Iris pigment epithelial cell (primary cell): Measurements from ENCODE around the gene WDR37.
"Not testable (repeated sequence)": the region's sequence is repeated elsewhere in the genome, so short reads cannot be mapped to it uniquely, and the experiment has no call there.

Experiments
- DNase-seq: peaks from one replicate; pipeline ENCODE4 v3.0.0-alpha.2; 2011; ENCODE audit warnings: low read depth

Gene WDR37

GRCh38 chr10:1153251-1153763 lies 97.1 kb downstream of the WDR37 start:
- DNase-seq = no peak

- no peak for DNase-seq
Observed at GRCh38 chr10:1153805-1154351, 97.7 kb downstream of the WDR37 start.

- no peak for DNase-seq
Observed at GRCh38 chr10:1154531-1155295, 98.5 kb downstream of the WDR37 start.

GRCh38 chr10:1155791-1156615 lies 99.8 kb downstream of the WDR37 start:
- DNase-seq = no peak

- DNase-seq = no peak
Observed at GRCh38 chr10:1156616-1156886, 100.4 kb downstream of the WDR37 start.

- DNase-seq = no peak
Observed at GRCh38 chr10:1156921-1157614, 100.9 kb downstream of the WDR37 start.

GRCh38 chr10:1157615-1157933 lies 101.4 kb downstream of the WDR37 start:
- no peak for DNase-seq

- no peak for DNase-seq
Observed at GRCh38 chr10:1158066-1158465, 101.9 kb downstream of the WDR37 start.

GRCh38 chr10:1158536-1158935 lies 102.4 kb downstream of the WDR37 start:
- DNase-seq = not testable (repeated sequence)

- no peak for DNase-seq
Observed at GRCh38 chr10:1159131-1160061, 103.2 kb downstream of the WDR37 start.

- no peak for DNase-seq
Observed at GRCh38 chr10:1160561-1161314, 104.6 kb downstream of the WDR37 start.

GRCh38 chr10:1161315-1161673 lies 105.1 kb downstream of the WDR37 start:
- not testable (repeated sequence) for DNase-seq

GRCh38 chr10:1162481-1163203 lies 106.5 kb downstream of the WDR37 start:
- no peak for DNase-seq

- DNase-seq = no peak
Observed at GRCh38 chr10:1163204-1163660, 107.0 kb downstream of the WDR37 start.

- DNase-seq = no peak
Observed at GRCh38 chr10:1163831-1164230, 107.6 kb downstream of the WDR37 start.

GRCh38 chr10:1166101-1166827 lies 110.1 kb downstream of the WDR37 start:
- no peak for DNase-seq

- DNase-seq = no peak
Observed at GRCh38 chr10:1166828-1167275, 110.7 kb downstream of the WDR37 start.

- no peak for DNase-seq
Observed at GRCh38 chr10:1168763-1169162, 112.6 kb downstream of the WDR37 start.

GRCh38 chr10:1169186-1169885 lies 113.2 kb downstream of the WDR37 start:
- DNase-seq = no peak
